ENCODE measurements around the gene PREX1.
"Not testable (repeated sequence)": the region's sequence is repeated elsewhere in the genome, so short reads cannot be mapped to it uniquely, and the experiment has no call there.

PREX1 gene

GRCh38 chr20:48614593-48615274, 213.1 kb downstream of the PREX1 start:
- no peak for DNase-seq

GRCh38 chr20:48613926-48614325, 213.9 kb downstream of the PREX1 start:
- DNase-seq = no peak

GRCh38 chr20:48612335-48612734, 215.5 kb downstream of the PREX1 start:
- no peak for DNase-seq

- no peak for DNase-seq
Measured at GRCh38 chr20:48610996-48611395, 216.8 kb downstream of the PREX1 start.

GRCh38 chr20:48609491-48609978, 218.3 kb downstream of the PREX1 start:
- DNase-seq = no peak

- DNase-seq = no peak
Measured at GRCh38 chr20:48608756-48609155, 219.0 kb downstream of the PREX1 start.

- DNase-seq = no peak
Measured at GRCh38 chr20:48607544-48607865, 220.3 kb downstream of the PREX1 start.

GRCh38 chr20:48606841-48607543, 220.8 kb downstream of the PREX1 start:
- no peak for DNase-seq

- DNase-seq = no peak
Measured at GRCh38 chr20:48606172-48606840, 221.5 kb downstream of the PREX1 start.

- DNase-seq = no peak
Measured at GRCh38 chr20:48605364-48606171, 222.2 kb downstream of the PREX1 start.

- DNase-seq = no peak
Measured at GRCh38 chr20:48604936-48605335, 222.9 kb downstream of the PREX1 start.

GRCh38 chr20:48604426-48604825, 223.4 kb downstream of the PREX1 start:
- no peak for DNase-seq

GRCh38 chr20:48603819-48604405, 223.9 kb downstream of the PREX1 start:
- DNase-seq = no peak

GRCh38 chr20:48603116-48603818, 224.5 kb downstream of the PREX1 start:
- DNase-seq = no peak

- DNase-seq = no peak
Measured at GRCh38 chr20:48601798-48602197, 226.0 kb downstream of the PREX1 start.

- no peak for DNase-seq
Measured at GRCh38 chr20:48600470-48600945, 227.3 kb downstream of the PREX1 start.

- DNase-seq = no peak
Measured at GRCh38 chr20:48599748-48600469, 227.9 kb downstream of the PREX1 start.

- no peak for DNase-seq
Measured at GRCh38 chr20:48599106-48599747, 228.6 kb downstream of the PREX1 start.

GRCh38 chr20:48598303-48598941, 229.4 kb downstream of the PREX1 start:
- DNase-seq = not testable (repeated sequence)

All from stimulated activated CD4-positive, alpha-beta T cell treated with anti-CD3 and anti-CD28 coated beads, Interleukin-12 subunit alpha, Interleukin-12 subunit beta, amount 100 ng/mL, for 4 hours (primary cell).